HEK293 (cell line): ENCODE measurements around the gene GLTP.

ENCODE experiments used
- CTCF ChIA-PET: fragments of 350-600 bp; formaldehyde crosslinking; extraction: SDS; loops from one replicate; lab custom pipeline; 2021; ENCODE audit warnings: antibody characterized with exemption; lab: Yijun Ruan, JAX
- POLR2A ChIA-PET: fragments of 300-600 bp; formaldehyde crosslinking; extraction: SDS; loops from one replicate; lab custom pipeline; 2020; ENCODE audit warnings: antibody characterized with exemption, inconsistent platforms; lab: Yijun Ruan, JAX
- H3K27ac ChIP-seq: fragments of 200-500 bp; sonication (Bioruptor generic); 2 replicates; pipeline ENCODE4 v1.5.1; 2014; ENCODE audit warnings: low read depth, low read length, control low read depth, inconsistent platforms; ENCODE audit errors: extremely low read depth
- H3K36me3 ChIP-seq, 2 experiments: fragments of 200-500 bp in 1 of 2; sonication (Bioruptor generic) in 1 of 2; 1 replicate in 1 of 2; 2 replicates in 1 of 2; pipeline ENCODE4 v1.5.1; 2014 to 2017; ENCODE audit warnings: inconsistent platforms in 2 of 2, low read length in 2 of 2; ENCODE audit not compliant: control insufficient read depth in 2 of 2, insufficient read depth in 1 of 2
- H3K4me1 ChIP-seq: fragments of 200-500 bp; sonication (Bioruptor generic); 2 replicates; pipeline ENCODE4 v1.5.1; 2014; ENCODE audit warnings: mild to moderate bottlenecking, low read length, inconsistent platforms; ENCODE audit not compliant: control insufficient read depth, insufficient read depth
- H3K4me3 ChIP-seq: 2 replicates; pipeline ENCODE4 v1.5.1; 2011; ENCODE audit warnings: low read depth, mild to moderate bottlenecking, control low read depth, low read length, moderate library complexity
- H3K9me3 ChIP-seq: fragments of 200-500 bp; sonication (Bioruptor generic); 2 replicates; pipeline ENCODE4 v1.5.1; 2014; ENCODE audit warnings: low read depth, low read length, inconsistent platforms; ENCODE audit not compliant: control insufficient read depth, insufficient read depth
- ATF2 ChIP-seq: fragments of 450-650 bp; formaldehyde crosslinking; IDR thresholded peaks from 2 replicates; pipeline ENCODE4 v1.5.1; 2016; ENCODE audit warnings: missing biosample characterization, missing genetic modification characterization, low read depth
- BCL11B ChIP-seq: fragments of 450-650 bp; formaldehyde crosslinking; IDR thresholded peaks from 2 replicates; pipeline ENCODE4 v1.5.1; 2016; ENCODE audit warnings: low read depth, missing biosample characterization, missing genetic modification characterization
- EGR2 ChIP-seq: fragments of 450-650 bp; formaldehyde crosslinking; IDR thresholded peaks from 2 replicates; pipeline ENCODE4 v1.5.1; 2016; ENCODE audit warnings: low read depth, missing biosample characterization, missing genetic modification characterization
- GFI1B ChIP-seq: fragments of 450-650 bp; formaldehyde crosslinking; IDR thresholded peaks from 2 replicates; pipeline ENCODE4 v1.5.1; 2016; ENCODE audit warnings: missing biosample characterization, missing genetic modification characterization
- GLI4 ChIP-seq: fragments of 450-650 bp; formaldehyde crosslinking; IDR thresholded peaks from 2 replicates; pipeline ENCODE4 v1.5.1; 2016; ENCODE audit warnings: missing biosample characterization, missing genetic modification characterization
- GLIS1 ChIP-seq: fragments of 450-650 bp; formaldehyde crosslinking; IDR thresholded peaks from 2 replicates; pipeline ENCODE4 v1.5.1; 2016; ENCODE audit warnings: missing biosample characterization, missing genetic modification characterization
- KLF9 ChIP-seq: fragments of 450-650 bp; formaldehyde crosslinking; IDR thresholded peaks from 2 replicates; pipeline ENCODE4 v1.5.1; 2016; ENCODE audit warnings: missing biosample characterization, missing genetic modification characterization, low read depth
- ZBTB48 ChIP-seq: fragments of 450-650 bp; formaldehyde crosslinking; IDR thresholded peaks from 2 replicates; pipeline ENCODE4 v1.5.1; 2016; ENCODE audit warnings: missing biosample characterization, missing genetic modification characterization
- ZFHX2 ChIP-seq: fragments of 450-650 bp; formaldehyde crosslinking; conservative IDR thresholded peaks from 2 replicates; pipeline ENCODE4 v1.5.1; 2016; ENCODE audit warnings: missing biosample characterization, missing genetic modification characterization
- ZFP41 ChIP-seq: fragments of 450-650 bp; formaldehyde crosslinking; IDR thresholded peaks from 2 replicates; pipeline ENCODE4 v1.5.1; 2016; ENCODE audit warnings: missing biosample characterization, missing genetic modification characterization, borderline replicate concordance
- ZIC2 ChIP-seq: fragments of 450-650 bp; formaldehyde crosslinking; IDR thresholded peaks from 2 replicates; pipeline ENCODE4 v1.5.1; 2016; ENCODE audit warnings: missing biosample characterization, missing genetic modification characterization
- ZNF146 ChIP-seq: fragments of 450-650 bp; formaldehyde crosslinking; IDR thresholded peaks from 2 replicates; pipeline ENCODE4 v1.5.1; 2016; ENCODE audit warnings: missing biosample characterization, missing genetic modification characterization
- ZNF157 ChIP-seq: fragments of 450-650 bp; formaldehyde crosslinking; IDR thresholded peaks from 2 replicates; pipeline ENCODE4 v1.5.1; 2016; ENCODE audit warnings: missing biosample characterization, missing genetic modification characterization
- ZNF184 ChIP-seq: fragments of 450-650 bp; IDR thresholded peaks from 2 replicates; pipeline ENCODE4 v1.5.1; 2018; ENCODE audit warnings: missing biosample characterization, mild to moderate bottlenecking, missing genetic modification characterization
- ZNF214 ChIP-seq: fragments of 450-650 bp; formaldehyde crosslinking; IDR thresholded peaks from 2 replicates; pipeline ENCODE4 v1.5.1; 2017; ENCODE audit warnings: missing biosample characterization, mild to moderate bottlenecking, missing genetic modification characterization, borderline replicate concordance
- ZNF266 ChIP-seq: fragments of 450-650 bp; formaldehyde crosslinking; IDR thresholded peaks from 2 replicates; pipeline ENCODE4 v1.5.1; 2016; ENCODE audit warnings: missing biosample characterization, missing genetic modification characterization, low read depth
- ZNF404 ChIP-seq: fragments of 450-650 bp; formaldehyde crosslinking; IDR thresholded peaks from 2 replicates; pipeline ENCODE4 v1.5.1; 2017; ENCODE audit warnings: missing biosample characterization, missing genetic modification characterization
- ZNF433 ChIP-seq: fragments of 450-650 bp; formaldehyde crosslinking; IDR thresholded peaks from 2 replicates; pipeline ENCODE4 v1.5.1; 2016; ENCODE audit warnings: missing biosample characterization, missing genetic modification characterization, low read depth
- ZNF518A ChIP-seq: fragments of 450-650 bp; formaldehyde crosslinking; conservative IDR thresholded peaks from 2 replicates; pipeline ENCODE4 v1.5.1; 2016; ENCODE audit warnings: low read depth, missing biosample characterization, missing genetic modification characterization
- ZNF530 ChIP-seq: fragments of 450-650 bp; formaldehyde crosslinking; IDR thresholded peaks from 2 replicates; pipeline ENCODE4 v1.5.1; 2016; ENCODE audit warnings: low read depth, missing biosample characterization, missing genetic modification characterization
- ZNF555 ChIP-seq: fragments of 450-650 bp; formaldehyde crosslinking; conservative IDR thresholded peaks from 2 replicates; pipeline ENCODE4 v1.5.1; 2017; ENCODE audit warnings: missing biosample characterization, mild to moderate bottlenecking, missing genetic modification characterization, inconsistent platforms
- ZNF830 ChIP-seq: fragments of 450-650 bp; IDR thresholded peaks from 2 replicates; pipeline ENCODE4 v1.5.0; 2018; ENCODE audit warnings: missing biosample characterization, missing genetic modification characterization, low read depth, mild to moderate bottlenecking, moderate library complexity

GLTP gene

DNA sequence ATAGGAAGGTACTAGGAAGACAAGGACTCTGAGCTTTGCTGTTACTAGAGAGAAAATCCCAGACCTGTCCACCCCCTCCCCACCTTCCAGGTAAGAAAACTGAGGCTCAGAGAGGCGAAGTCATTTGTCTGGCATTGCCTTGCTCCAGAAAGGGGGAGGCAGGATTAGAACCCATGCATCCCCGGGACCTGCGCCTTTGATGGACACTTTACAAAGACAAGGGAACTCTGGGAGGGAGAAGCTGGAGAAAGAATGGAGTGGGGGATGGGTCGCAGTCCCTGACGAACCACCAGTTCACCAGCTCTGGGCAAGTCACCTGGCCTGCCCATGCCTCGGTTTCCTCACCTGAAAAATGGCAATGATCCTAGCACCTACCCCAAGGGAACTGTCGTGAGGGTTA is 57.9 kb downstream of the GLTP start (continued):
- TF ChIP-seq ZNF518A (tag by site-specific recombination) (no peak), ATF2 (no peak), GLI4 (tag by site-specific recombination) (no peak), ZNF184 (tag by site-specific recombination) (no peak), KLF9 (tag by site-specific recombination) (no peak), ZNF555 (tag by site-specific recombination) (no peak), ZNF214 (no peak), ZNF433 (tag by site-specific recombination) (no peak), ZNF266 (tag by site-specific recombination) (no peak), ZIC2 (tag by site-specific recombination) (no peak), ZNF404 (tag by site-specific recombination) (no peak), ZNF530 (tag by site-specific recombination) (no peak), ZNF146 (no peak), GLIS1 (tag by site-specific recombination) (no peak)

GRCh38 chr12:109821968-109822367 is 58.4 kb downstream of the GLTP start:
- Histone ChIP-seq H3K4me1 (no peaks in the 10 kb centered on the region), H3K27ac (no peak overlapping the region), H3K36me3 (no peaks in the 10 kb centered on the region), H3K4me3 (no peak overlapping the region), H3K9me3 (no peaks in the 10 kb centered on the region)
- POLR2A ChIA-PET = no interaction called here
- TF ChIP-seq ZNF830 (tag by site-specific recombination) = no peak
- no peak for TF ChIP-seq BCL11B (tag by site-specific recombination)
- peak; percentile 96 for TF ChIP-seq EGR2 (tag by site-specific recombination)
- no peak for TF ChIP-seq ZFP41 (tag by site-specific recombination)
- TF ChIP-seq GFI1B (tag by site-specific recombination) = no peak
- TF ChIP-seq ZBTB48 (tag by site-specific recombination) = no peak
- TF ChIP-seq ZNF157 = no peak
- peak; percentile 97 for TF ChIP-seq ZFHX2 (tag by site-specific recombination)
- CTCF ChIA-PET = no interaction called here
